Glomerular visceral epithelial cell (primary cell): ENCODE results near the gene SLC44A1.

ENCODE experiments used
- DNase-seq: peaks from one replicate; pipeline ENCODE4 v3.0.0-alpha.2; 2016; ENCODE audit errors: extremely low spot score

The SLC44A1 gene

DNA sequence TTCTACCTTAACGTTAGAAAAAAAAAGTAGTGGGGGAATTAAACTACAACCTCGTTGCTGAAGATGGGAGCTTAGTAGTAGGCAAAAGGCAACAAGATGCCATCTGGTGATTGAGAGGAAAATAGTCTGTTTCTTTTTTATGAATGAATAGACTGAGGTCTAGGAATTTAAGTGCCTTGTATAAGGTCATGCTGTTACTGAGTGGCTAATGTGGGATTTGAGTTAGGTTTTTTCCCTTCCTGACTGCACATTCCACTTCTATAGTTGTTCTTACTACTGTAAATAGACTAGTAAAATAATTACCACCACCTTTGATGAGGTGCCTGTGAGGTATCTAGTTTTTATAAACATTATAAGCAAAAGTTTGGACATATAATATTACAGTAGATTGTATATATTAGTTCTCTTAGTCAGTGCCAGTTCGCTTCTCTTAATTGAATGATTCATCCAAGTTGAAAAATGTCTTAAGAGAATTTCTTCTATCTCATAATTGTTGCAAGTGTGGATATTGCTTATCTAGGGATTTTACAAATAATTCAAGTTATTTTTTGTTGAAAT is 222.5 kb downstream of the SLC44A1 start:
- DNase-seq, result no peak

DNA sequence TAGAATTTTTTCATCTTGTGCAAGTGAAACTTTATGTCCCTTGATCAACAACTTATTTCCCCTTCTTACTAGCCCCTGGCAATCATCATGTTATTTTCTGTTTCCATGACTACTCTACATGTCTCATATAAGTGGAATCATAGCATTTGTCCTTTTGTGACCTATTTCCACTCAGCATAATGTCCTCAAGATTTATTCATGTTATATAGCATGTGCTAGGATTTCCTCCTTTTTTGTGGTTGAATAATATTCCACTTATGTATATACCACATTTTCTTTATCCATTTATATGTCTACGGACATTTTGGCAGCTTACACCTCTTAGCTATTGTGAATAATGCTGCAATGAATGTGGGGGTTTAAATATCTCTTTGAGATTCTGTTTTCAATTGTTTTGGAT is 224.4 kb downstream of the SLC44A1 start:
- DNase-seq, result no peak

DNA sequence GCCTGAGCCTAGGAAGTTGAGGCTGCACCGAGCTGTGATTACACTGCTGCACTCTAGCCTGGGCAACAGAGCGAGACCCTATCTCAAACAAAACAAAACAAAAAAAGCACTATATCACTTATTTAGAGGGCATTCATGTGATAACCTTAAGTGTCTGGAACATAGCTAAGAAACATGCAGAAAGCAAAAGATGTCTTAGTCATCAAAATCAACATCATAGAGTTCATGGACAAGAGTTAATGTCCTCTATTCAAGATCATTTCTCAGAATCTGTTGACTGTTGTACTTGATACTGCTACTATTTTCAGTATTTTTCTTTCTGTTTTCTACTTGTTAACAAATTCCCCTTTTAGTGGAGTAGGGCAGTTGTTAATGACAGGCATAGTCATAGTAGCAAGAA is 228.8 kb downstream of the SLC44A1 start:
- no peak for DNase-seq

DNA sequence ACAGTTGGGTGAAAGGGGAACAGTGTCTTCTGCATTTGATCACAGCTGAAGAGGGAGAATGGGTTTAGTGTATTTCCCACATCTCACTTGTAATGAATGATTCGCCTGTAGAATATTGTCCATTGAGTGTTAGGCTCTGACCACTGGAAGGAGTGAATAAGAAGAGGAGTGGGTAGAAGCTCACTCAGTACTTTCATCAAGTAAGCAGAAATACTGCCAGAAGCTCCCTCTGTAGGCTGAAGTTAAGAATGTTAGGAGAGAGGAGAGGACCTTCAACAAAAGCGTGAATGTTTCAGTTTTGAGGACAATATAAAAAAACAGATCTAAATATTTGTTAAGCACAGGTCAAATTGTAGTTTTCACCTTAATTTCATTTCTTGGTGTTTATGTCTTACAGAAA is 230.9 kb downstream of the SLC44A1 start:
- peak; percentile 18 for DNase-seq

DNA sequence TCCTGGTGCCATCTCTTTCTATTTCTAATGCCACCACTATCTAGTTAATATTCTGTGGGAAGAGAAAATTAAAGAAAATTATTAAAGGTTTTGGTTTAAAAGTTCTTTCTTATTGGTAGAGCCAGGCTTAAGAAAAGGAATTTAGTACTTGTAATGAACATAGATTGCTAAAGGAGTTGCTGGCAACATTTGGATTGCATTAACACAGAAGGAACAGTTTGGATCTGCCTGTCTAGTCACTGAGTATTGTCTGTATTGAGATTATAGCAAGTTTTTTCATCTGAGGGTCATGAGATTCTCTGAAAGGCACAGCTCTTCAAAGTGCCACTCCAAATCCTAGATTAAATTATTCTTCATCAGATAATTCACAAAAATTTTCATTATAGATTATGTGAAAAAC is 235.4 kb downstream of the SLC44A1 start:
- DNase-seq, result no peak

DNA sequence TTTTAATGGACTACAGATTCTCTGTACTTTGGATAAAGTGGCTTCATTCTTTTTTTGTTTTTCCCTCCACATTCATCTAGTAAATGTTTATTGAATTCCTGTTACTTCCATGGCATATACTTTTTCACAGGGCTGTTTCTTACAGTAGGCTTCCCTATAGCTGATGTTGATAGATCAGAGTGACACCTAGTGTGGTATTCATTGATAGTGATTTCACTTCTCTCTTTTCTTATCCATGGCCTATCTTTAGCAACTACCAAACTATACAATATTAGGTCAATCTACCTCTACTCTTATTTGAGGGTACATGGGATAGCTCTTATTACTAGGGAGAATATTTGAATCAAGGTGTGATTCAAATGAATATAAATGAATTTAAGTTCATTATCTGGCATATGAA is 239.2 kb downstream of the SLC44A1 start:
- DNase-seq, result no peak

DNA sequence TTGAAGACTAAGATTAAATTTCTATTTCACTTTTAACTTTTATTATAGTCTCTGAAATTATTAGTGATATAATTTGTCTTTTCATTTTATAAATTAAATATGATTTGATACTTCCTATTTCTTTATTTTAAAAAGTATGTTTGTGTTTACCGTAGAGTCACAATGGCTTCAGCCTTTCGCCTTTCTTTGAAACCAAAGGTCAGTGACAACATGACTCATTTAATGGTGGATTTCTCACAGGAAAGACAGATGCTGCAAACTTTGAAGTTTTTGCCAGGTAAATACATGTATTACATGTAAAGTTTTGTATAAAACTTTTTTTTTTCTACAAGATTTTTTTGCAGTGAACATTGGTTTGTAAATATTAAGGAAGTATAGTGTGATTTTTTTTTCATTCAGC is 239.8 kb downstream of the SLC44A1 start:
- DNase-seq, result no peak

DNA sequence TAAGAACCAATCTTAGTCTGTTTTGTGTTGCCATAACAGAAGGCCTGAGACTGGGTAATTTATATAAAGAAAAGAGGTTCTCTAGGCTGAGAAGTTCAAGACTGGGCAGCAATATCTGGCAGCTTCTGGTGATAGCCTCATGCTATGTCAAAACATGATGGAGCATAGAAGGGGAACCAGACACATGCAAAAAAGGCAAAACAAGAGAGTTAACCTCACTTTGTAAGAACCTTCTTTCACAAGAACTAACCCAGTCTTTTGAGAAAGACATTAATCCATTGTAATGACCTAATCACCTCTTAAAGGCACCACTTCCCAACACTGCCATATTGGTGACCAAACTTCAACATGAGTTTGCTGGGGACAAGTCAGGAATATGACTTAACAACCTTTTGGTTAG is 240.7 kb downstream of the SLC44A1 start:
- DNase-seq, result no peak
